HepG2 (cell line): ENCODE results near the gene MTR. TPM values are rescaled to one million over a fixed set of nuclear protein-coding genes. Genes with fewer than 3 reads are reported as not detected.

Experiments used
- ATAC-seq: fragments of 200-7000 bp; cut with Tn5 transposase; 3 replicates; pipeline ENCODE4 v1.9.1; 2020; ENCODE audit warnings: mild to moderate bottlenecking, moderate library complexity
- BruUV-seq: library from RNA; stranded (reverse); fragments of 400-500 nt; replicated peaks from 2 replicates; lab custom pipeline; 2021; lab: Mats Ljungman, UMichigan
- CTCF ChIA-PET: fragments of 300-600 bp; formaldehyde crosslinking; extraction: SDS; loops from one replicate; lab custom pipeline; 2021; ENCODE audit warnings: low total read pairs, inconsistent platforms, low intra/inter-chr PET ratio; lab: Yijun Ruan, JAX
- POLR2A ChIA-PET: fragments of 350-600 bp; sonication (Branson Sonifier 250); formaldehyde crosslinking; loops from one replicate; lab custom pipeline; 2020; ENCODE audit warnings: antibody characterized with exemption, inconsistent platforms; lab: Yijun Ruan, JAX
- DNase-seq: peaks from one replicate; pipeline ENCODE4 v3.0.0-alpha.2; 2015; ENCODE audit warnings: low spot score
- FAIRE-seq: peaks from 3 replicates; lab custom pipeline; 2011; peaks lifted over from hg19 to GRCh38; lab: Jason Lieb, UNC
- H2AFZ ChIP-seq: one replicate; pipeline ENCODE4 v1.6.1; 2011; ENCODE audit warnings: low read length, inconsistent platforms
- H3K27ac ChIP-seq: fragments of 300-600 bp; 3 replicates; pipeline ENCODE4 v1.8.0; 2011; ENCODE audit warnings: mixed run types, mild to moderate bottlenecking, mixed read lengths, low read length, inconsistent platforms; ENCODE audit not compliant: insufficient read depth; ENCODE audit errors: extremely low read length
- H3K27me3 ChIP-seq, 2 experiments: fragments of 200-600 bp in 1 of 2; 2 replicates in 1 of 2; 3 replicates in 1 of 2; pipeline versions ENCODE4 v1.6.0 to v1.8.0; 2011; ENCODE audit warnings: low read length in 2 of 2, mild to moderate bottlenecking in 2 of 2, moderate library complexity in 2 of 2, inconsistent platforms in 1 of 2; ENCODE audit not compliant: insufficient read depth in 2 of 2, control insufficient read depth in 1 of 2
- H3K36me3 ChIP-seq, 2 experiments: fragments of 200-600 bp in 1 of 2; replicated peaks in 1 of 2; 2 replicates in 1 of 2; 3 replicates in 1 of 2; pipeline versions ENCODE4 v1.5.1 to v1.8.0; 2011; ENCODE audit warnings: low read length in 2 of 2, inconsistent platforms in 1 of 2; ENCODE audit not compliant: insufficient read depth in 2 of 2, control insufficient read depth in 1 of 2
- H3K4me1 ChIP-seq: 2 replicates; pipeline ENCODE4 v1.5.1; 2012; ENCODE audit warnings: low read length, inconsistent platforms; ENCODE audit not compliant: insufficient read depth
- H3K4me2 ChIP-seq: 2 replicates; pipeline ENCODE4 v1.6.0; 2011; ENCODE audit warnings: low read depth, low read length, inconsistent platforms
- H3K4me3 ChIP-seq, 3 experiments: fragments of 200-600 bp in 1 of 3; sonication (generic), shearing (Covaris generic) in 1 of 3; replicated peaks in 1 of 3; 2 replicates each; pipeline ENCODE4 v1.5.1; 2011 to 2016; ENCODE audit warnings: low read length in 3 of 3, inconsistent platforms in 2 of 3, low read depth in 2 of 3, mild to moderate bottlenecking in 2 of 3, control low read depth in 1 of 3, mixed read lengths in 1 of 3; ENCODE audit not compliant: insufficient read depth in 1 of 3
- H3K79me2 ChIP-seq: one replicate; pipeline ENCODE4 v1.6.1; 2011; ENCODE audit warnings: low read length, inconsistent platforms; ENCODE audit not compliant: insufficient read depth
- H3K9ac ChIP-seq: 2 replicates; pipeline ENCODE4 v1.6.0; 2011; ENCODE audit warnings: mild to moderate bottlenecking, low read depth, low read length, inconsistent platforms; ENCODE audit not compliant: insufficient read depth
- H3K9me3 ChIP-seq: 2 replicates; pipeline ENCODE4 v1.5.1; 2012; ENCODE audit warnings: mild to moderate bottlenecking, low read length
- H4K20me1 ChIP-seq: 2 replicates; pipeline ENCODE4 v1.6.0; 2011; ENCODE audit warnings: inconsistent platforms, mild to moderate bottlenecking, low read length, moderate library complexity; ENCODE audit not compliant: insufficient read depth
- CREB1 ChIP-seq, 2 experiments: fragments of 450-650 bp in 1 of 2; IDR thresholded peaks; 2 replicates each; pipeline ENCODE4 v1.6.1; 2016 to 2017; ENCODE audit warnings: control low read depth in 1 of 2, mild to moderate bottlenecking in 1 of 2, missing compliant biosample characterization in 1 of 2, missing genetic modification characterization in 1 of 2
- NFE2L2 ChIP-seq: fragments of 150-350 bp; IDR thresholded peaks from 2 replicates; pipeline ENCODE4 v1.6.1; 2014; ENCODE audit warnings: low read length
- NR2F1 ChIP-seq, 2 experiments: fragments of 450-650 bp in 1 of 2; formaldehyde crosslinking in 1 of 2; IDR thresholded peaks; 2 replicates each; pipeline versions ENCODE4 v1.5.0 to v1.6.1; 2016 to 2020; ENCODE audit warnings: mild to moderate bottlenecking in 1 of 2, missing compliant biosample characterization in 1 of 2, missing genetic modification reagents in 1 of 2, moderate library complexity in 1 of 2
- TBX3 ChIP-seq: fragments of 450-650 bp; IDR thresholded peaks from 2 replicates; pipeline ENCODE4 v1.6.1; 2017; ENCODE audit warnings: antibody characterized with exemption, mild to moderate bottlenecking, inconsistent platforms, borderline replicate concordance
- ZNF773 ChIP-seq: sonication (generic); formaldehyde crosslinking; IDR thresholded peaks from 2 replicates; pipeline ENCODE4 v1.4.0; 2020; ENCODE audit warnings: missing genetic modification reagents, borderline replicate concordance
- WGBS: methylation state at CpG from one replicate; pipeline ENCODE4 v1.1.6; 2017; ENCODE audit warnings: low lambda C conversion rate; 5-methylcytosine and 5-hydroxymethylcytosine counted together
- in situ Hi-C: cut with HindIII; loops from 2 replicates; pipeline ENCODE4 v1.10.0; 2017; ENCODE audit warnings: low pct_unique_long_range_greater_than_20kb; ENCODE audit not compliant: extremely low pct_ligation_motif_present
- intact Hi-C: fragments of 100-400 bp; cut with micrococcal nuclease; formaldehyde crosslinking; loops from one replicate; pipeline ENCODE4 v1.10.0; 2022; ENCODE audit not compliant: unreplicated experiment
- polyA plus RNA-seq, 8 experiments: library from polyadenylated mRNA; depleted of rRNA in 3 of 8; stranded (reverse) in 7 of 8; unstranded in 1 of 8; fragments of >200 nt; fragmentation: Illumina TruSeq in 4 of 8; extraction: Trizol in 4 of 8; gene quantifications; 2 replicates each; pipeline versions ENCODE4 v1.2.1 to v1.2.3, GENCODE V29; 2011 to 2016; ENCODE audit warnings: low read depth in 4 of 8, missing spikeins in 1 of 8, mixed read lengths in 1 of 8; ENCODE audit not compliant: insufficient read depth in 1 of 8
- total RNA-seq, 5 experiments: library from RNA; depleted of rRNA; stranded (reverse); fragments of >200 nt; fragmentation: Illumina TruSeq; extraction: Trizol; gene quantifications; 2 replicates each; pipeline ENCODE4 v1.2.3, GENCODE V29; 2016; ENCODE audit warnings: low read depth in 1 of 5
- TF ChIP-seq, protein P1 (sequence below): sonication (generic); formaldehyde crosslinking; IDR thresholded peaks from 2 replicates; pipeline ENCODE4 v1.4.0; 2020; ENCODE audit warnings: missing genetic modification reagents; ENCODE audit errors: not compliant biosample characterization

Gene MTR
- total and polyA plus RNA-seq, 2 of the 13 experiments (the other 11 are each of a cell fraction or from before 2014, with no cell fraction given) = 16.3 to 36.1 TPM

DNA sequence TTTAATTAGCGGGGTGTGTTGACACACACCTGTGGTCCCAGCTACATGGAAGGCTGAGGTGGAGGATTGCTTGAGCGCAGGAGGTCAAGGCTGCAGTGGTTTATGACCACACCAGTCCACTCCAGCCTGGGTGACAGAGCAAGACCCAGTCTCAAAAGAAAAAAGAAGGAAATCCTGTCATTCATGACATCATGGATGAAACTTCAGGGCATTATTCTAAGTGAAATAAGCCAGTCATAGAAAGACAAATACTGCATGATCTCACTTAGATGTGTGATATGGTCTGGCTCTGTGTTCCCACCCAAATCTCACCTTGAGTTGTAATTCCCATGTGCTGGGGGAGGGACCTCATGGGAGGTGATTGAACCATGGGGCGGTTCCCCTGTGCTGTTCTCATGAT, 126.5 kb downstream of the MTR start:
- DNase-seq (no peak), FAIRE-seq (no peak), ATAC-seq (no peak)
- intact Hi-C loops = no loop called here
- Histone ChIP-seq H3K4me3 (no peak overlapping the region), H3K36me3 (no peaks in the 10 kb centered on the region), H3K9ac (no peak overlapping the region), H3K27ac (no peak overlapping the region), H3K27me3 (peaks cover 0 to 8% of the 10 kb centered on the region in 2 experiments; a peak in 1 of 5 replicates), H2AFZ (no peak overlapping the region), H4K20me1 (no peaks in the 10 kb centered on the region), H3K4me1 (peaks cover 13% of the 10 kb centered on the region), H3K4me2 (no peak overlapping the region), H3K79me2 (no peaks in the 10 kb centered on the region), H3K9me3 (no peaks in the 10 kb centered on the region)
- no TSS peak for BruUV-seq
- TF ChIP-seq, protein P1, sequence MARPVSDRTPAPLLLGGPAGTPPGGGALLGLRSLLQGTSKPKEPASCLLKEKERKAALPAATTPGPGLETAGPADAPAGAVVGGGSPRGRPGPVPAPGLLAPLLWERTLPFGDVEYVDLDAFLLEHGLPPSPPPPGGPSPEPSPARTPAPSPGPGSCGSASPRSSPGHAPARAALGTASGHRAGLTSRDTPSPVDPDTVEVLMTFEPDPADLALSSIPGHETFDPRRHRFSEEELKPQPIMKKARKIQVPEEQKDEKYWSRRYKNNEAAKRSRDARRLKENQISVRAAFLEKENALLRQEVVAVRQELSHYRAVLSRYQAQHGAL (CRISPR knock-in tag) = no peak
- TF ChIP-seq CREB1 (IDR thresholded peaks at IDR 0.05) (peak; percentile 51), CREB1 (CRISPR knock-in tag; IDR thresholded peaks at IDR 0.05) (no peak), ZNF773 (CRISPR knock-in tag) (no peak), NR2F1 (CRISPR knock-in tag; IDR thresholded peaks at IDR 0.05) (no peak)
- POLR2A ChIA-PET = no interaction called here
- 85% methylated on average over 2 of the region's 3 CpGs for WGBS
- CTCF ChIA-PET = no interaction called here
- in situ Hi-C loops = no loop called here

DNA sequence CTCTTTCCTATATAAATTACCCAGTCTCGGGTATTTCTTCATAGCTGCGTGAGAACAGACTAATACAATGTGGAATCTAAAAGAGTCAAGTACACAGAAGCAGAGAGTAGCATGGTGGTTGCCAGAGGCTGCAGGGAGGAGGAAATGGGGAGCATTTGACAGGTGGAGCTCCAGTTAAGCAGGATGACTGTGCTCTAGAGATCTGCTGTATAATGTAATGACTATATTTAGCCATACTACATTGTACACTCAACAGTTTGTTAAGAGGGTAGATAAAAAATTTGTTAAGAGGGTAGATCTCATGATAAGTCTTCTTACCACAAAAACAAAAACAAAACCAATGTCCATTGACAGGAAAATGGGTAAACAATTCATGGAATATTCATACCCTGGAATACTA, 127.1 kb downstream of the MTR start:
- Histone ChIP-seq H3K4me1 (peaks cover 13% of the 10 kb centered on the region), H3K9me3 (no peaks in the 10 kb centered on the region), H3K36me3 (no peaks in the 10 kb centered on the region), H3K9ac (no peak overlapping the region), H3K4me2 (no peak overlapping the region), H3K4me3 (no peak overlapping the region), H3K27me3 (peaks cover 0 to 8% of the 10 kb centered on the region in 2 experiments; a peak in 1 of 5 replicates), H3K79me2 (no peaks in the 10 kb centered on the region), H2AFZ (no peak overlapping the region), H4K20me1 (no peaks in the 10 kb centered on the region), H3K27ac (no peak overlapping the region)
- ATAC-seq = no peak
- BruUV-seq = no TSS peak
- POLR2A ChIA-PET = no interaction called here
- WGBS = 27% methylated on average over 2 of the region's 2 CpGs
- intact Hi-C loops = no loop called here
- CTCF ChIA-PET = no interaction called here
- TF ChIP-seq NFE2L2 = no peak
- TF ChIP-seq TBX3 = no peak
- in situ Hi-C loops = no loop called here
- FAIRE-seq = no peak
- no peak for DNase-seq
